ENCODE data around the gene C3orf38. TPM values are rescaled to one million over a fixed set of nuclear protein-coding genes. Genes with fewer than 3 reads are reported as not detected.

C3orf38 gene
- total RNA-seq, 3 donors from 2014 or later (not counting 1 experiment from before 2014, with no cell fraction given), result 52.5 to 60.4 (median 54.7) TPM

DNA sequence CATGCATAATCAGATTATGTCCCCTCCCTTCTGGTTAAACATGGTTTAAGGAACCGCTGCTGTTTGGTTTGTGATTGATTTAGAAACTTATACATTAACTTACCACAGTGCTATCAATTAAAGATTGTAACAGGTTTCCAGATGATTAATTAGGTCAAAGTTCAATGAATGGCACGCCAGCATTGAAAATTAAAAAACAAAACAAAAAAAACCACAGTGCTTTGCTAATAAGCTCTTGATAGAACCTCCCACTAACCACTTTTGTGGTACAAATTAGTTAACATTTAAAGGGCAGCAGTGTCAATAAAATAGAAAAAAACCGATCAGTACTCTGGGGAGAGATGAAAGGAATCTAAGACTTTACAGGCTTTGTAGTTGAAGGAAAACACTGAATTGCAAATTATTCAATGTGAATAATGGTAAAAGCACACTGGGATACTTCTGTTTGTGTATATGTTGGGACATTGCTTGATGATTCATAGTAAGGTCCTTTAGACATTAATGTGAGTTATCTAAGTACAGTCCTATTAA lies 7.6 kb upstream of the C3orf38 start:
- no peaks in the 10 kb centered on the region for H3K27me3 ChIP-seq (ENCODE audit: control insufficient read depth, insufficient read depth, low read length)
- Mint-ChIP-seq H3K4me3 (no peak overlapping the region), H3K27ac (peak overlapping the region in 1 of 2 donors; percentile 45), H3K27me3 (ENCODE audit: low read depth in 2 of 2) (no peaks in the 10 kb centered on the region), H3K9me3 (no peaks in the 10 kb centered on the region), H3K36me3 (no peaks in the 10 kb centered on the region), H3K4me1 (no peaks in the 10 kb centered on the region)
- WGBS (ENCODE audit: insufficient coverage), result 60% methylated on average over 1 of the region's 3 CpGs
- H3K4me3 ChIP-seq (ENCODE audit: low read length), result no peak overlapping the region
- no peak for ATAC-seq
- no peak overlapping the region for H3K27ac ChIP-seq (ENCODE audit: low read length)
- H3K36me3 ChIP-seq (ENCODE audit: control insufficient read depth, insufficient read depth, low read length), result peaks cover 27% of the 10 kb centered on the region
- H3K9me3 ChIP-seq (ENCODE audit: control insufficient read depth, insufficient read depth, low read length), result no peaks in the 10 kb centered on the region
- no peaks in the 10 kb centered on the region for H3K4me1 ChIP-seq (ENCODE audit: control insufficient read depth, insufficient read depth, low read length)
- DNase-seq, result no peak
- TF ChIP-seq, protein P1, sequence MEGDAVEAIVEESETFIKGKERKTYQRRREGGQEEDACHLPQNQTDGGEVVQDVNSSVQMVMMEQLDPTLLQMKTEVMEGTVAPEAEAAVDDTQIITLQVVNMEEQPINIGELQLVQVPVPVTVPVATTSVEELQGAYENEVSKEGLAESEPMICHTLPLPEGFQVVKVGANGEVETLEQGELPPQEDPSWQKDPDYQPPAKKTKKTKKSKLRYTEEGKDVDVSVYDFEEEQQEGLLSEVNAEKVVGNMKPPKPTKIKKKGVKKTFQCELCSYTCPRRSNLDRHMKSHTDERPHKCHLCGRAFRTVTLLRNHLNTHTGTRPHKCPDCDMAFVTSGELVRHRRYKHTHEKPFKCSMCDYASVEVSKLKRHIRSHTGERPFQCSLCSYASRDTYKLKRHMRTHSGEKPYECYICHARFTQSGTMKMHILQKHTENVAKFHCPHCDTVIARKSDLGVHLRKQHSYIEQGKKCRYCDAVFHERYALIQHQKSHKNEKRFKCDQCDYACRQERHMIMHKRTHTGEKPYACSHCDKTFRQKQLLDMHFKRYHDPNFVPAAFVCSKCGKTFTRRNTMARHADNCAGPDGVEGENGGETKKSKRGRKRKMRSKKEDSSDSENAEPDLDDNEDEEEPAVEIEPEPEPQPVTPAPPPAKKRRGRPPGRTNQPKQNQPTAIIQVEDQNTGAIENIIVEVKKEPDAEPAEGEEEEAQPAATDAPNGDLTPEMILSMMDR (IDR thresholded peaks at IDR 0.05), result no peak
- intact Hi-C loops (cut with micrococcal nuclease), result no loop called here

DNA sequence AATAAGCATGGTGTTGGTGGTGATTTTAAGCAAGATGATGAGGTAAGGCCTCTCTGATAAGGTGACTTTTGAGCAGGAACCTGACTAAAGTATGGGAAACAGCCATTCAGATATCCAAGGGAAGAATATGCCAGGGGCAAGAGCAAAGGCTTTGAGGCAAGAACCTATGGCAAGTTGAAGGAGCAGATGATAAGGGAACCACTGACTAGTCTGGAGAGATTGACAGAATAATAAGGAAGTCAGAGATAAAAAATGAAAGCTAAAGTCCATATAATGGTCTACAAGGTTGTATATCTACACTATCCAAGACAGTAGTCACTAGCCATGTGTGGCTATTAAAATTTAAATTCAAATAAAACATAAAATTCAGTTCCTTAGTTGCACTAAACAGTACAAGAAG lies 2.5 kb upstream of the C3orf38 start:
- H3K9me3 Mint-ChIP-seq, result no peaks in the 10 kb centered on the region

DNA sequence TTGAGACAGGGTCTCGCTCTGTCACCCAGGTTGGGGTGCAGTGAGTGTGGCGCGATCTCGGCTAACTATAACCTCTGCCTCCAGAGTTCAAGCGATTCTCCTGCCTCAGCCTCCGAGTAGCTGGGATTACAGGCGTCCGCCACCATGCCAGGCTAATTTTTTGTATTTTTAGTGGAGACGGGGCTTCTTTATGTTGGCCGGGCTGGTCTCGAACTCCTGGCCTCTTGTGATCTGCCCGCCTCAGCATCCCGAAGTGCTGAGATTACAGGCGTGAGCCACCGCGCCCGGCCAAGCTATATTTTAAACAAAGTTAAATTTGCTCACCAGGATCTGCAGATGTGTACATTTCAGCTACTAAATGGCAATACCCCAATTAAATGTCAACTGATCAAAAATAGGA lies 1.1 kb upstream of the C3orf38 start:
- Mint-ChIP-seq H3K27ac (peak overlapping the region; percentile 91 to 93), H3K9me3 (no peaks in the 10 kb centered on the region), H3K36me3 (no peaks in the 10 kb centered on the region), H3K4me3 (peak overlapping the region; percentile 91), H3K27me3 (ENCODE audit: low read depth in 2 of 2) (no peaks in the 10 kb centered on the region), H3K4me1 (peaks cover 17 to 24% of the 10 kb centered on the region in 2 donors)
- Histone ChIP-seq H3K4me1 (ENCODE audit: control insufficient read depth, insufficient read depth, low read length) (peaks cover 15% of the 10 kb centered on the region), H3K27me3 (ENCODE audit: control insufficient read depth, insufficient read depth, low read length) (no peaks in the 10 kb centered on the region), H3K9me3 (ENCODE audit: control insufficient read depth, insufficient read depth, low read length) (no peaks in the 10 kb centered on the region), H3K36me3 (ENCODE audit: control insufficient read depth, insufficient read depth, low read length) (peaks cover 6% of the 10 kb centered on the region), H3K27ac (ENCODE audit: low read length) (peak overlapping the region; percentile 92), H3K4me3 (ENCODE audit: low read length) (peak overlapping the region; percentile 86)
- intact Hi-C loops (cut with micrococcal nuclease), result loop anchor here (1.0 kb wide), 1 partner anchor 89 kb away; the partner anchor contains the start of genes CGGBP1 and ZNF654
- TF ChIP-seq, protein P1 (IDR thresholded peaks at IDR 0.05), result no peak
- DNase-seq (no peak), ATAC-seq (no peak)
- 85% methylated on average over 17 of the region's 17 CpGs for WGBS (ENCODE audit: insufficient coverage)

More for the DNA sequence above, 2.5 kb upstream of the C3orf38 start:
- Histone ChIP-seq H3K9me3 (ENCODE audit: control insufficient read depth, insufficient read depth, low read length) (no peaks in the 10 kb centered on the region), H3K4me1 (ENCODE audit: control insufficient read depth, insufficient read depth, low read length) (peaks cover 13% of the 10 kb centered on the region), H3K36me3 (ENCODE audit: control insufficient read depth, insufficient read depth, low read length) (no peaks in the 10 kb centered on the region), H3K4me3 (ENCODE audit: low read length) (no peak overlapping the region), H3K27me3 (ENCODE audit: control insufficient read depth, insufficient read depth, low read length) (no peaks in the 10 kb centered on the region), H3K27ac (ENCODE audit: low read length) (no peak overlapping the region)
- intact Hi-C loops (cut with micrococcal nuclease), result no loop called here
- Mint-ChIP-seq H3K27me3 (ENCODE audit: low read depth in 2 of 2) (no peaks in the 10 kb centered on the region), H3K27ac (no peak overlapping the region), H3K4me3 (peak overlapping the region; percentile 29), H3K36me3 (no peaks in the 10 kb centered on the region), H3K4me1 (peaks cover 17 to 24% of the 10 kb centered on the region in 2 donors)
- TF ChIP-seq, protein P1 (IDR thresholded peaks at IDR 0.05), result no peak
- ATAC-seq (no peak), DNase-seq (no peak)

DNA sequence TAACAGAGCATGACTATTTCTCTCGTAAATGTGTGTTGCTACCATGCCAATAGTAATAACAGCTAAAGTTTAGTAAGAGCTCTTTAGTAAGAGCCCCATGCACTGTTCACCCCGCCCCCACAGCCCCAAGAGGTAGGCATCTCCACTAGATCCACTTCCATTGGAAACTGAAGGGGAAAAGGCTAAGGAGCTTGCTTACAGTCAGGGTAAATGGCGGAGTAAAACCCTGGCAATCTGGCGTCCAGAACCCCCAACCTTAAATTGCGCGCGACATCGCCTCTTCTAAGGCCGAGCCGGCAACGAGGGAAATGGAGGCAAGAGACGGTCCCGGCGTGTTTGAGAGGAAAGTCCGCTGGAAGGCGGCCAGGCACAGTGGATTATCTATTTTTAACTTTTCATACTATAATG lies 654 bp upstream of the C3orf38 start:
- Mint-ChIP-seq H3K36me3 (no peaks in the 10 kb centered on the region), H3K27ac (peak overlapping the region; percentile 91 to 93), H3K27me3 (ENCODE audit: low read depth in 2 of 2) (no peaks in the 10 kb centered on the region), H3K9me3 (no peaks in the 10 kb centered on the region), H3K4me1 (peaks cover 17 to 24% of the 10 kb centered on the region in 2 donors), H3K4me3 (peak overlapping the region; percentile 91)
- under 1% methylated on average over 13 of the region's 16 CpGs for WGBS (ENCODE audit: insufficient coverage)
- Histone ChIP-seq H3K4me1 (ENCODE audit: control insufficient read depth, insufficient read depth, low read length) (peaks cover 15% of the 10 kb centered on the region), H3K4me3 (ENCODE audit: low read length) (peak overlapping the region; percentile 86), H3K27ac (ENCODE audit: low read length) (peak overlapping the region; percentile 92), H3K27me3 (ENCODE audit: control insufficient read depth, insufficient read depth, low read length) (no peaks in the 10 kb centered on the region), H3K9me3 (ENCODE audit: control insufficient read depth, insufficient read depth, low read length) (no peaks in the 10 kb centered on the region), H3K36me3 (ENCODE audit: control insufficient read depth, insufficient read depth, low read length) (peaks cover 11% of the 10 kb centered on the region)
- TF ChIP-seq, protein P1 (IDR thresholded peaks at IDR 0.05), result no peak
- intact Hi-C loops (cut with micrococcal nuclease), result loop anchor here (1.0 kb wide), 1 partner anchor 90 kb away; the partner anchor contains the start of genes CGGBP1 and ZNF654
- peak; percentile 1 to 10 (median 5) for ATAC-seq
- DNase-seq, result no peak
